A673 (cell line): Measurements from ENCODE around the gene USP35. TPM values are rescaled to one million over a fixed set of nuclear protein-coding genes. Genes with fewer than 3 reads are reported as not detected.

Experiments used
- BruUV-seq: library from RNA; stranded (reverse); fragments of 400-500 nt; replicated peaks from 2 replicates; lab custom pipeline; 2021; lab: Mats Ljungman, UMichigan
- CTCF ChIA-PET: fragments of 300-600 bp; sonication (Branson Sonifier 250); formaldehyde crosslinking; loops from one replicate; lab custom pipeline; 2022; ENCODE audit warnings: antibody characterized with exemption; lab: Charles Lee
- POLR2A ChIA-PET: fragments of 300-600 bp; sonication (Branson Sonifier 250); formaldehyde crosslinking; loops from one replicate; lab custom pipeline; 2022; ENCODE audit warnings: antibody characterized with exemption; ENCODE audit not compliant: low non-redundant PET; lab: Charles Lee
- DNase-seq: peaks from one replicate; pipeline ENCODE4 v3.0.0-alpha.2; 2015; ENCODE audit warnings: low spot score
- H3K27ac ChIP-seq: fragments of 200-600 bp; sonication (generic); 2 replicates; pipeline ENCODE4 v1.5.1; 2016; ENCODE audit warnings: mixed run types, low read depth, mild to moderate bottlenecking, mixed read lengths, antibody characterized with exemption, low read length; ENCODE audit not compliant: poor library complexity, severe bottlenecking
- H3K27me3 ChIP-seq: fragments of 200-600 bp; sonication (generic); replicated peaks from 2 replicates; pipeline ENCODE4 v1.6.1; 2017; ENCODE audit warnings: mixed run types, low read depth, mild to moderate bottlenecking, mixed read lengths, antibody characterized with exemption, low read length; ENCODE audit not compliant: insufficient read depth, poor library complexity
- H3K36me3 ChIP-seq: fragments of 200-600 bp; sonication (generic); 2 replicates; pipeline ENCODE4 v1.6.1; 2016; ENCODE audit warnings: mixed run types, mild to moderate bottlenecking, mixed read lengths, antibody characterized with exemption, low read length; ENCODE audit not compliant: insufficient read depth, poor library complexity, severe bottlenecking
- H3K4me1 ChIP-seq: fragments of 200-600 bp; sonication (generic); 2 replicates; pipeline ENCODE4 v1.6.1; 2017; ENCODE audit warnings: mixed run types, mild to moderate bottlenecking, mixed read lengths, antibody characterized with exemption, low read length; ENCODE audit not compliant: insufficient read depth, poor library complexity, severe bottlenecking
- H3K4me3 ChIP-seq: fragments of 200-600 bp; sonication (generic); 2 replicates; pipeline ENCODE4 v1.5.1; 2016; ENCODE audit warnings: low read depth, mixed run types, mild to moderate bottlenecking, mixed read lengths, low read length; ENCODE audit not compliant: poor library complexity, severe bottlenecking
- H3K9me3 ChIP-seq: fragments of 200-600 bp; sonication (generic); 2 replicates; pipeline ENCODE4 v1.6.1; 2016; ENCODE audit warnings: mixed run types, low read depth, mild to moderate bottlenecking, mixed read lengths, antibody characterized with exemption, low read length; ENCODE audit not compliant: poor library complexity, severe bottlenecking
- CTCF ChIP-seq: fragments of 300-800, 200-600 bp; sonication (generic); conservative IDR thresholded peaks from 2 replicates; pipeline ENCODE4 v1.5.1; 2017; ENCODE audit warnings: low read depth, mild to moderate bottlenecking, antibody characterized with exemption, low read length, moderate library complexity, mixed read lengths
- EZH2 ChIP-seq: fragments of 200-600 bp; sonication (generic); IDR thresholded peaks from 2 replicates; pipeline ENCODE4 v1.6.1; 2017; ENCODE audit warnings: borderline replicate concordance, low read depth, mild to moderate bottlenecking, mixed read lengths, antibody characterized with exemption, low read length; ENCODE audit not compliant: poor library complexity, severe bottlenecking
- intact Hi-C: fragments of 100-400 bp; cut with micrococcal nuclease; formaldehyde crosslinking; loops from one replicate; pipeline ENCODE4 v1.10.0; 2022; ENCODE audit not compliant: unreplicated experiment
- total RNA-seq: library from RNA; stranded (reverse); gene quantifications from 2 replicates; pipeline ENCODE4 v1.2.3, GENCODE V29; 2021

The USP35 gene
- total RNA-seq, 1 experiment from 2014 or later = 4.8 TPM

GRCh38 chr11:78140392-78141077 is 48.2 kb upstream of the USP35 start:
- intact Hi-C loops = no loop called here
- Histone ChIP-seq H3K4me1 (no peaks in the 10 kb centered on the region), H3K36me3 (peaks cover under 1% of the 10 kb centered on the region), H3K4me3 (peak overlapping the region; percentile 64), H3K27ac (no peak overlapping the region), H3K27me3 (no peaks in the 10 kb centered on the region), H3K9me3 (no peaks in the 10 kb centered on the region)
- TF ChIP-seq EZH2 = no peak
- TF ChIP-seq CTCF = no peak
- CTCF ChIA-PET = no interaction called here
- DNase-seq = peak; percentile 32
- POLR2A ChIA-PET = no interaction called here
- BruUV-seq = no TSS peak

- ChIA-PET POLR2A (interaction anchor here (0.6 kb wide), 1 partner anchor 259 kb away, joined by 3 read pairs; no protein-coding TSS in a partner anchor), CTCF (no interaction called here)
- DNase-seq = no peak
- H3K4me1 ChIP-seq = no peaks in the 10 kb centered on the region
- BruUV-seq = no TSS peak
- no peaks in the 10 kb centered on the region for H3K36me3 ChIP-seq
- no peaks in the 10 kb centered on the region for H3K27me3 ChIP-seq
- no peaks in the 10 kb centered on the region for H3K9me3 ChIP-seq
- H3K4me3 ChIP-seq = no peak overlapping the region
- intact Hi-C loops = no loop called here
- no peak overlapping the region for H3K27ac ChIP-seq
- TF ChIP-seq CTCF (no peak), EZH2 (no peak)
Observed at GRCh38 chr11:78145511-78146025, 43.2 kb upstream of the USP35 start.

DNA sequence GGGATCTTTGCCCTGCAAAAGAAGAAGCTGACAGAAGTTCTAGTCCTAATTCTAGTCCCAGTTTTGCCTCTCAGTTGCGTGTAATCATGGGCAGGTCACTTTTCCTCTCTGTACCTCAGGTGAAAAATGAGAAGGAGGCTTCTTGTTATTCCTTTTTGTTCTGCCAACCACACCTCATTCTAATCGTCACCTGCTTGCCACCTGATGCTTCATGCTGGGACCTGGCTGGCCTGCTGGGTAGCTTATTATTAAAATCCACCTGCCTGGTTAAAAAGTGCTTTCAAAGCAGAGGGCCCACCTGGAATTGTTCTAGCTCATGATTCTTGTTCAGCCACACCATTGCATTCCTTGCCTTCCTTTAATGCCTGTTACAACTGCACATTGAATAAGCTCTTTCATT is 40.9 kb upstream of the USP35 start:
- Histone ChIP-seq H3K36me3 (no peaks in the 10 kb centered on the region), H3K9me3 (no peaks in the 10 kb centered on the region), H3K27me3 (no peaks in the 10 kb centered on the region), H3K4me1 (no peaks in the 10 kb centered on the region), H3K4me3 (no peak overlapping the region), H3K27ac (no peak overlapping the region)
- DNase-seq = no peak
- no peak for TF ChIP-seq EZH2
- no peak for TF ChIP-seq CTCF
- CTCF ChIA-PET = no interaction called here
- intact Hi-C loops = no loop called here
- POLR2A ChIA-PET = interaction anchor here (0.6 kb wide), 1 partner anchor 510 kb away, joined by 3 read pairs; the partner anchor contains the start of gene CLNS1A
- no TSS peak for BruUV-seq
